HG02870 (cell line): ENCODE data around the gene ASIC3.

Experiments used
- ATAC-seq: cut with Tn5 transposase; IDR thresholded peaks from one replicate; pipeline ENCODE4 v1.9.1; 2021; ENCODE audit warnings: mild to moderate bottlenecking, moderate library complexity; ENCODE audit not compliant: unreplicated experiment

The ASIC3 gene

GRCh38 chr7:151100921-151101320 lies 52.6 kb downstream of the ASIC3 start:
- no peak for ATAC-seq

- ATAC-seq: no peak
Observed at GRCh38 chr7:151101621-151102396, 53.5 kb downstream of the ASIC3 start.
